COLO668 (cell line): ENCODE measurements around the gene GALNT9.

Experiments used
- DNase-seq: peaks from one replicate; lab custom pipeline; 2025; ENCODE audit not compliant: unreplicated experiment; lab: John Stamatoyannopoulos, UW

GALNT9 gene

DNA sequence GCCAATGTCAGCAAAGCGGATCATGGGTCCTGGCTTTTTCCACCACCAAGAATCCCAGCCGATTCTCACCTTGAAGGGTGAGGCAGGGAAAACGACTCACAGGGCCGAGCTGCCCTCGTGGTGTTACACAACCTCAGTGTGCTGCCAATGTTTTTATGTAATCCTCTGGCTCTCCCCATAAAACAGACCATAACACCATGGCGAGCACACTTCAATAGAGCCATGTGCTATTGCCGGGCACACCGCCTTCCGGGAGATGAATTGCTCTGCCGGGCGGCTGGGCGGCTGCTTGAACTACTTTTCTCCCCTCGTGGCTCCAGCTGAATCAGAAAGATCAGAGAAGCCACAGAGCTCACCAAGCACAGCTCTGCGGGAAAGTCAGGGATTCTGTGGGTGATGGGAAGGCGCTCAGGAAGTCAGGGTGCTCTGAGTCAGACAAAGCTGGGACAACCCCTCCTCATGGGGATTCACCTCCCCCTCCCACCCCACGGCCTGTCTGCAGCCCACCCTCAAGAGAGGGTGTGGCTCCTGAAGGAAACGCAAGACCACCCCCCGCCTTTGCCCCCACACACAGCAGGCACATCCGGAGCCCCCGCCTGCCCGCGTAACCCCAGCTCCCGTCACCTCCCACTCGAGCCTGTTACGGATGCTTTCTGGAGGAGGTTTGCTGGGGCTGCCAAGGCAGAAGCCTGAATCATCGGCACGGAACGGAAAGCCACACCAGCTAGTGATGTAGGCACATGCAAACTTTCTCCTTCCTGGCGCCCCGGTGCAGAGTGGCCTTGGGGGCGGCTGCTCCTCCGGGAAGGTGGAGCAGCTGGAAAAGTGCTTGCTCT, 1.8 kb downstream of the GALNT9 start:
- no peak for DNase-seq

DNA sequence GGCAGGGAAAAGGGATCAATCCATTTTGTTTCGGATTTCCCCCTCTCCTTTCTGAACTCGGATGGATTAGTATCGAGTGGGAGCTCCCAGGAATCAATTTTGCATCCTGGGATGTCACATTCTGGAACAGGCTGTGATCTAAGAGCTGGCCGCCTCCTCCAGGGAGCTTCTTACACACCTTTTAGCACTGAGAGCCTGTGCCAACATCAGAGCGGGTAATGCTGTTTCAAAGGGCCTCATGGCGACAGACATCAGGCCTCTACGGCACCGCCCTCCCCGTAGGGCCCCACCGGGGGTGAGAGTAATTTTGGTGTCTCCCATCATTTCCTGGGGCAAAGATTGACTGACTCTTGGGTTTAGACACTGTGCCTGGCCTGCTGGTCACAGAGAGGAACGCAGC, 2.7 kb downstream of the GALNT9 start:
- DNase-seq = no peak

DNA sequence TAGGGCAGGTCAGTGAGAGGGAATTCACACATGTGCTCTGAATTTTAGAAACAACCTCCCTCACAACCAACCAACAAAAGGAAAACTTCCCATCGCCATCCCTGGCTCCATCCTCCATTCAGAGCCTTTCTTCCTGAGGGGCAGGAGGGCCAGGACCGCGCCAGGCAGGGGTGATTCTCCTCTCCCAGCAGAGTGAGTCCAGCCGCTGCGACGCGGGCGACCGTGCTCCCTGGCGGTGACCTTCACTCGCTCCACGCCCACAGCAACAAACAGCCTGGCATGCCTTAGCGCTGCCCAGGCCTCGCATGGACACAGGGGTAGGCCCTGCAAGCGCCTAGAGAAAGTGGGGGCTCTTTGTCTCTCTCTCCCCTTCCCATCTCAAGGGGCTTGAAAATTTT, 3.7 kb downstream of the GALNT9 start:
- DNase-seq = no peak

DNA sequence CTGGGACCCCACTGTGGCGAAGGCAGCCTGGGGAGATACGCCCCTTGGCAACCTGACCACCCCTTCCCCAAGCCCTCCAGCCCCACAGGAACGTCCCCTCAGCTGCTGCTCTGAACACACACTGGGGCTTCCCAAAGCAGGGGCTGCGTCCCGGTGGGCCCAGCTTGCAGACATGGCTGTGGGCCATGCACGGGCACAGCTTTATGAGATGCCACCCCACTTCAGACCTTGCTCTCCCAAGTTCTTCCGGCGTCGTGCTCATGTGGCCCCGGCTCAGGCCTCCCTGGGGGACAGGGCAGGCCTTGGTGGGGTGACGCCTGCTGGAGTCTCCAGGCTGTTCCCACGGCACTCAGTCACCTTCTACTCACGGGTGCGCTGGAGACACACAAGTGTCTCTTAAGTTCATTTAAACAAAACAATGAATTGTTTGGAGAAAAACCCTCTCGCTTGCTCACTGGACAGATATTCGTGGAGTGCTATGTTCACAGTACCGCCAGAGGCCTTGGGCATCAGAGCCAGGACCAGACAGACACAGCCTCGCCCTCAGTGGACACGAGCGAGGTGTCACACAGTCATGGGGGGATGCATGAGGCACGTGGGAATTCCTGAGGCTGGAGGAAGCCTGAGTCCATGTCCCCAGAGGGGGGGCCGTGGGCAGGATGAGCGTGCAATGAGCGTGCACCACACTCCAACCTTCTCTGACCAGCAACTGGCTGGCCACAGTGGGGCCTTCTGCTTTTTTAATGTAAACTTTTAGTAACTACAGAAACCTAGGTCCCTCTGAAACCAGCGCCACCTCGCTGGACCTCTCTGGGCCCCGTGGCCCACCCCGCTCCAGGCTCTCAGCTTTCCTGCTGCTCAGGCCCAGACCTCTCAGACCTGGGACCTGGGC, 4.3 kb downstream of the GALNT9 start:
- DNase-seq = no peak

DNA sequence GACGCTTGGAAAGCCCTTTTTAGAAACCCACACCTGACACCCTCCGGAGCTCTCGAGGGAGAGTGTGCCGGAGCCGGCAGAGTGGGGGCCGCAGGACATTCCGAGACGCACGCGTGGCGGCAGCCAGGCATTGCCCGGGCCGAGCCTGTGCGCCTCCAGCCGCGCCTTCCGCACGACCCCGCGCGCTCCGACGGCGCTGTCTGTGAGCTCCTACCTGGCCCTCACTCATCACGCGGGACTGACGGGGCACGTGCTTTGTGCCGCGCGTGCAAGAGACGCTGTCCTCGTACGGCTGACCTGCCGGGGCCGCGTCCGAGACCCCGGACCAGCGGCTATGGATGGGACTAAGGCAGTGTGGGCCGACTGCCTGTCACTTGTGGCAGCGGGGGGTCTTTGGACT, 5.2 kb downstream of the GALNT9 start:
- no peak for DNase-seq

DNA sequence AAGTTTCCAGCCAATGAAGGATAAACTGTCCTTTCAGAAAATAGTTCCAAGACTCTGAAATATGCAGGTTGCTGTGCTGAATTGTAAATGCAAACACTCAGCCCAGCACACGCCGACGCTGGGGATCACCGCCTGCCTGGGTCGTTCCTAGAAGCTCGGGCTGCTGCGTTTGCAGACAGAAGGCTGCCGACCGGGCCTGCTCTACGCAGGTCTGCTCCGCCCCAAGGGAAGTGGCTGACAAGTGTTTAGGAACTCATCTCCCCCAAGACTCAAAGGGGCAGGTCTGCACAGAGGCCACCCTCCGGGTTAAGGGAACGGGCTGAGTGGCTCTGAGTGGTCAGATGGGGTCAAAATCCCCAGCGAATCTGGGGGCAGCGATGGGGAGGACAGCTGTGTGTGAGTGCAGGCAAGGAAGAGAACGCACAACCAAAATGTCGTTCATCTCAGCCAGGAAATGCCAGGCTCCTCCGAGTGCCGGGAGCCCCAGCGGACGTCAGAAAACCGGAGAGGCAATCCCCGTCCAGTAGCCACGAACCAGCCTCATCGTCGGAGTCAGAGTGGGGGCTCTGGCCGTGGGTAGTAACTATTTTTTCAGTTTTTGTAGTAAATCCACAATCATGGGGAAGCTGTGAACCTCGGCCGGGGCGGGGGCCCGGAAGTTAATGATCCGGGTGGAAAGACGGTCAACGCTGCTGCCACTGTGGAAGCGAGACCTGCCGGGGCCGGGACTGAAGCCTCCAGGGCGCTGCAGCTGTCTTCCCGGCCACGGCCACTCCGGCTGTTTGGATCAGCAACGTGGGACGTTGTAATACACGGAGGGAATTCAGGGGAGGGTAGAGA, 6.0 kb downstream of the GALNT9 start:
- no peak for DNase-seq

DNA sequence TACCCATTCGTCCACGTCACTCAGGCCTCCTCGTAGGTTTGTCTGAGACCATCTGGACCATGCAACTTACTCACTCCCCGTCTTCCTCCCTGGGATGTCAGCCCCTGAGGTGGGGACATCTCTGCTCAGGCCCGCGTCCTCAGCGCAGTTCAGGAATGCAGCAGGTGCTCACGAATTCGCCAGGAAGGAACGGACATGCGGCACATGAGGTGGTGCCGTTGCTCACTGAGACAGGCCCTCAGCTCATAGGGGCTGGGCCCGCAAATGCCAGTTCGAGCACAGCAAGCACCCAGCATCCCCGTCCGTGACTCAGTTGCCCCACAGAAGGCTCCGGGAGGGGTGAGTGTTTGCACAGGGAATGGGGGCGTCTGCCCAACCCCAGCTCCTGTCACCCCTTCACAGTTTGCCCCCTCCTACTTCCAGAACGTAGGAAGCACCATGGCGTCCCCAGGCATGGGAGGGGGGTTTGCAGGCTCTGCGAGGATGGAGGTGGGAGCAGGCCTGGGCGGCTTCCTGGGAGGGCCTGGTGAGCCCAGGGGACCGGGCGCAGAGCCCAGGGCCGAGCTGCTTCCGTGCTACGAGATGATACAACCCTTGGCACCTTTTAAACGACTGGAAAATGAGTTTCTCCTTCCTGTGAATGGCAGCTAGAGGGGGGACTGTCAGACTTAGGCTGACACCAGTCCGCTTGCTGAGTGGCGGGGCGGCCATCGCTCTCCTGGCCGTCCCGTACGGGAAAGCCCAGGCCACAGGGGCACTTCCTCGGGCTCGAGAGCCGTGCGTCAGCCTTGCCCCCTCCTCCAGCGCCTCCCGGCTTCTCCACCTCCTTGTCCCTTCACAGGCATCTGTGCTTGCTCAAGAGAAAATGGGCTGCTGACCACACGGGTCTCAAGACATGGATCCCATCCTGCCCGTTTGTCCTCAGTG, 6.9 kb downstream of the GALNT9 start:
- DNase-seq = no peak

DNA sequence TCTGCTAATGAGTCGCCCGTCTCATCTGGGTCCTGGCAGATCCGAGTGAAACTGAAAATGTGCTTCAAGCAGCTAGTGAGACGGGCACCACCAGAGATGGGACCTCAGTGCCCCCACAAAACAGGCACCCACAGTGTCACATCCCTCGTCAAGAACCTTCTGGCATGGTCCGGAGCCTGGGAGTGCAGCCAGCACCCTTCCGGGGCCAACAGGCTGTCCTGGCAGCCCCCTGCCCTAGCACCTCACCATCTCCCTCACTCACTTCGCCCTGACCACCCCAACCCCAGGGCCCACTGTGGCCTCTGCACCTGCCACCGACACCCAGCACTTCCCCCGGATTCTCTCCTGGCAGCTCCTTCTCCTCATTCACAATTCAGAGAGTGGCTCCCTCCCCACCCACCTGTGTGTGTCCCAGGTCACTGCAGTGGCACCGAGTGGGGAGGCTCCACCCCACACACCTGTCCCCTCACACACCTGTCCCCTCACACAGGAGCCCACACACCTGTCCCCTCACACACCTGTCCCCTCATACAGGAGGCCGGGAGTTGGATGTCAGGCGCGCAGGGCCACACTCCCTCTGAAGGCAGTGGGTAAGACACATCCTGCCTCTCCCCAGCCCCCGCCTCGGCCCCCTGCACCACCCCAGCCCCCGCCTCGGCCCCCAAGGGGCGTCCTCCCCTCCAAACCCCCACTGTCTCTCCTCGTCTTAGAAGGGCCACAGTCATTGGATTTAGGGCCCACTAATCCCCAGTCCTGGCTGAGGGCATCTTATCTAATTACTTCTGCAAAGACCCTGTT, 7.9 kb downstream of the GALNT9 start:
- DNase-seq = peak; percentile 12

DNA sequence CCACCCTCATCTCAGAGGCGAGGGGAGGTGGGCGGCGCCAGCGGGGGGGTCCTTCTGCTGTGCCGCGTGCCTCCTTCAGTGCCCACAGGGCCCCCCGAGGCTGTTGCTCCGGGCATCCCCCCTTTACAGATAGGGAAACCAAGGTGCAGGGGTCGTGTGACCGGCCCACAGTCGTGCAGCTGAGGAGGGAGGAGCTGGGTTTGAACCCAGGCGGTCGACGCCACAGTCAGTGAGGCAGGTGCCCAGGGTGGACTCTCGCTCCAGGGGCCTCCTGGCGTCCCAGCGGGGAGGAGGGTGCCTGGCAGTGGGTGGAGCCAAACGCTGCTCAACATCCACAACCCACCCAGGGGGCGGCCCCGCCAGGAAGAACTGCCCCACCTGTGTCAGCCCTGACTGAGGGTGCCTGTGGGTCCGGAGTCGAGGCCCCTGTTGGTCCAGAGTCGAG, 8.6 kb downstream of the GALNT9 start:
- DNase-seq = no peak

DNA sequence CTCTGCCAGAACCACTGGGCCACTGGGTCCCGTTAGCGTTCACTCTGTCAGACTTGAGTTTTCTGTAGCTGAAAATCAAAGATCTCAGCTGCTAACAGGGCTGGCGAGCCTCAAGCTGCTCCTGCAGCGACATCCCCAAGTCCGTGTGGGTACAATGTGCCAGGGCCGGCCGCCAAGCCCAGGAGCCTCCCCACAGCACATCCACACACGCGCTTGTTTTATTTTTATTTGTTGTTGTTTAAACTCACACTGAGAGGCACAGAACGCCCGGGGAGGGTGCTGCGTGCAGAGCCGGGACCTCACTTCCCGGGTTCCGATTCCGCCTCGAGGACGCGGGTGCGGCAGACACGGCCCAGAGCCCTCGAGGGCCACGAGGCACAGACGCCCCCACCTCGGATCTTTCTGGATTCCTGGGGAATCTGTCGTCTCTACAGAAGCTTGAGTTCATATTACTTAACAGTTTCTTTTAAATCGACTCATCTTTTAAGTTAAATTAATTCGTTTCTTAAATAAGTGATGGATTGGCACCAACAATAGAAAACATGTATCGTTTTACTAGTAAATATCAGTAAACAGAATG, 9.3 kb downstream of the GALNT9 start:
- no peak for DNase-seq

DNA sequence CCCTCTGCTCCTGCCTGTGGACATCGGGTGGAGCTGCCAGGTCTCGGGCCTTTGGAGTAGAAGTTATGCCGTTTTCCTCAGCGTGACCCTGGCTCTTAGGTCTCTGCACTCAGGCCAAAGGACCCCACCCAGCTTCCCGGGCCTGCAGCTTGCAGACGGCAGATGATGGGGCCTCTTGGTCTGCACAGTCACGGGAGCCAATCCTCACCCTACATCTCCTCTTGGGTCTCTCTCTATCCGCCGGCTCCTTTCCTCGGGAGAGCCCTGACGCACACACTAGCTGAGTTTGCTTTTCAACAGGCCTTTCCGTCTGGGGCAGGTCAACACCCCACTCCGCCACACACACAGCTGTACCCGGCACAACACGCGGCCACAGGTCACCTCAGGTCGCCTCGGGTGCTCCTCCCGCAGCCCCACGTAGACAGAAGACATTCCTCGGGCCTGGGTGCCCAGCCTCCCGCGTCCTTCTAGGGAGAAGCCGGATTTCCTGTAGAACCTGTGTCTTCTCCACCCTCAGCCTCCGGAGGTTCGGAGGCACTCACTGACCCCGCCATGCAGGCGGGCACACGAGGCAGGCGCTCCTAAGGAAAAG, 9.9 kb downstream of the GALNT9 start:
- no peak for DNase-seq

DNA sequence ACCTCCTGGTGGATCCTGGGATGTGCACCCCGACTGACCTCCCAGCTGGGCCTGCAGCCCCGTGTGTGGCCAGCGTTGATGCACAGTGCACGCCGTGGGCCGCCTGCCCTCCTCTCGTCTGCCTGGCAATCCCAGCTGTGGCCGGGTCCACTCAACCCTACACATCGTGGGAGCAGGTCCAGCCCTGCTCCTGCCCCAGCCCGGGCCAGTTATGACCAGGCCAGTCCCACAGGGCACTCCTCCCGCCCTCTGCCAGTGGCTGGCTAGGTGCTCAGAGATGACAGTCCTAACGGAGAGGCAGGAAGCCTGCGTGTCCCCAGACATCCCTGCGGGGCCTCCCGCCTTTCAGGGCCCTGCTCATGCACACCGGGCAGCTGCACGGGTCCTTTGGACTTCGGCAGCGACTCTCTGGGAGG, 10.8 kb downstream of the GALNT9 start:
- no peak for DNase-seq

DNA sequence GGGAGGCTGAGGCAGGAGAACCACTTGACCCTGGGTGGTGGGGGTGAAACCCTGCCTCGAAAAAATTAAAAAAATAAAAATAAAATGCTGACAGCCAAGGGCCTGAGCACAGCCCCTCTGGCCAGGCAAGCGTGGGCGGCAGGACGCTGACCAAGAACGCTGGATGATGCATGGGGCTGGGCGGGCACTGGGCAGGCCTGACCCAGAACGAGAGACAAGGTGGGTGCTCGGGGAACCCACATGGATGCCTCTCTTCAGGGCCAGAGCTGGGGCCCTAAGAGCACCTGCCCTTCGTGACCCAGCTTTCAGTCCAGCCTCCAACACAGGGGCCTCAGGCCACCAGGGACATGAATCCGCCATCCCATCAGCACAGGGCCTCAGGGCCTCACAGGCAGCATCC, 11.3 kb downstream of the GALNT9 start:
- no peak for DNase-seq

DNA sequence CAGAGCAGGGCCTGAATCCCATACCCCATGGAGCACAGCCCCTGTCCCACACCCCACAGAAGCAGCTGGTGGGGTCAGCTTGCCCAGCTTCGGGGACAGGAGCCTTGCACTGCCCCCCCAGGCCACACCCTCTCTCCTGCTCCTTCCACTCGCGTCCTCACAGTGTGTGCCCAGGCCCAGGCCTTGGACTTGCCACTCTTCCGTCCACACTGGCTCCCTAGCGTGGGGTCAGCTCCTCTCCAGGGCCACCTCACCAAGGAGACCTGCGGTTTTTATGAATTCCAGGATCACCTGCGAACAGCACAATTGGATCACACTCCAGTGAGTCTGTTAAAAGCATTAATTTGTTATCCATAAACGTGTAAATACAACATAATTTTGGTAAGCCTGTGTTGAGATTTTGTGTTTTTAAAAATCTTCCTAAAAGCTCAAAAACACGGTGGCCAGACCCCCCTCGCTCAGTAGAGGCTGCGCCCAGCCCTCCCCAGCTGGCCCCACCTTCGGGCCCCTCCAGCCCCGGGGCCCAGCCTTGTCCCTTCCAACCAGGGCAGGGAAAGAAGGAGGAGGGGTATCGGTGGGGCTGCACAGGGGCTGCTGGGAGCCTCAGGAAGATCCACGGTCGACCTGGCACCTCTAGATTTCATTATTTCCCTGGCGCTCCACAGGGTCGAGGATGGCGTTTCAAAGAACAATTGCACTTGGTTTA, 12.0 kb downstream of the GALNT9 start:
- DNase-seq = no peak

DNA sequence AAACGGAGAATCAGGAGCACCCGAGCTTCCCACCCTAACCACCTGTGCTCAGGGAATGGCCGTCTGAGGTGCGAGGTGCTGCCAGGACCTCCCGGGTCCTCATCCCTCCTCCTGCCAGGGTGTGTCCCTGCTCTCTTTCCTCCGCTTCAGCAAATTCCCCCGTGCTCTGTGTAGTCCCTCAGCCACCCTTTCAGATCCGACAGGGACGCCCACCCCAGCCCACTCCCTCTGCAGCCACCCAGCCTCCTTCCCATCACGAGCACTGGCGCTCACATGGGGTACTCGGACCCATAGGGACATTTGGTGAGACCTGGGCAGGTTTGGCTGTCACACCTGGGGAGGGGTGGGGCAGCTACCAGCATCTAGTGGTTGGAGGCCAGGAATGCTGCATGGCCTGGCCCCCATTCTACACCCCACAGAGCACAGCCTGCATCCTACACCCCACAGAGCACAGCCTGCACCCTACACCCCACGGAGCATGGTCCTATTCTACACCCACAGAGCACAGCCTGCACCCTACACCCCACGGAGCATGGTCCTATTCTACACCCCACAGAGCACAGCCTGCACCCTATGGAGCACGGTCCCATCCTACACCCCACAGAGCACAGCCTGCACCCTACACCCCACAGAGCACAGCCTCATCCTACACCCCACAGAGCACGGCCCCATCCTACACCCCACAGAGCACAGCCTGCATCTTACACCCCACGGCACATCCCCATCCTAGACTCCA, 12.7 kb downstream of the GALNT9 start:
- DNase-seq = no peak

DNA sequence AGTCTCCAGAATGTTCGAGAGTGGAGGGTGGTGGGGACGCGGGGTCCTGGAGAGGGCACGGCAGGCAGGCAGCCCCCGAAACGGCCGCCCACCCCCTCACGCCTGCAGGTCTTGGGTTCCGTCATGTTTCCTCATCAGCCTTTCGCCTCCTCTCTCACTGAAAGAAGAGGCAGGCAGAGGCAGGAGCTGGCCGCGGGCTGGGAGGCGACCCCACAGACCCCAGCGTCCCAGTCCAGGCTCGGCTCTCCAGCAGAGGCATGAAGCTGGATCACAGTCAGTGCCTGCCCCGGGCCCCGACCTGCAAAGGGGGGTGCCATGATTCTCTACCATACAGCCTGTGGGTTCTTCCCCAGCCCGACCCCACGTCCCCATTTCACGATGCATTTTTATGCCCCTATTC, 13.4 kb downstream of the GALNT9 start:
- DNase-seq = no peak

DNA sequence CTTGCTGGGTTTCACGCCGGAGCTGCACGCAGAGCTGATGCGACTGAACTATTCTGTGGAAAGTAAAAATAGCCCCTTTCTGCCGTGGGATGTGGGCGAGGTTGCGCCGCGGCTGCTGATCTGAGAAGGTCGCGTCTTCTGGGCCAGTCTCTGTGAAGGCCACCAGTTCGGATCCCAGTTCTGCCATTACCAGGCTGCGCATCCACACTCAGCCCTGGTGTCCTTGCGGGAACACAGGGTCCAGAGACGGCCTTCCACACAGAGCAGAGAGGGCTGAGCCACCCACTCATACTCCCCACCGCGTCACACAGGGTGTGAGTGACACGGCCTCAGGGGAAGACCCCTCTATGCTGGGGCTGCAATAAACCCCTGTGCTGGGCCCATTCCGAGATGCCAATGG, 13.9 kb downstream of the GALNT9 start:
- no peak for DNase-seq
